ENCODE measurements around the gene KYNU. TPM values are rescaled to one million over a fixed set of nuclear protein-coding genes. Genes with fewer than 3 reads are reported as not detected.
A peak's percentile ranks its signal among the peaks of the same experiment; 100 is the strongest.

KYNU gene
- total RNA-seq, 2 donors from 2014 or later, result 0.34 to 1.1 TPM

GRCh38 chr2:142873831-142874287 lies 3.6 kb upstream of the KYNU start:
- no peak for DNase-seq (ENCODE audit: low spot score)
- intact Hi-C loops (cut with DNase I), result no loop called here
- no peaks in the 10 kb centered on the region for H3K36me3 ChIP-seq
- H3K27me3 ChIP-seq (replicated peaks; ENCODE audit: insufficient read depth), result no peaks in the 10 kb centered on the region
- H3K4me1 ChIP-seq (replicated peaks), result no peaks in the 10 kb centered on the region
- H3K27ac ChIP-seq, result peak overlapping the region; percentile 43 to 55
- no peak for TF ChIP-seq POLR2A (IDR thresholded peaks at IDR 0.05)
- no peak for TF ChIP-seq CTCF (IDR thresholded peaks at IDR 0.05)
- WGBS, result 95% methylated on average over 1 of the region's 1 CpG
- no peak overlapping the region for H3K4me3 ChIP-seq
- H3K9me3 ChIP-seq, result no peaks in the 10 kb centered on the region

DNA sequence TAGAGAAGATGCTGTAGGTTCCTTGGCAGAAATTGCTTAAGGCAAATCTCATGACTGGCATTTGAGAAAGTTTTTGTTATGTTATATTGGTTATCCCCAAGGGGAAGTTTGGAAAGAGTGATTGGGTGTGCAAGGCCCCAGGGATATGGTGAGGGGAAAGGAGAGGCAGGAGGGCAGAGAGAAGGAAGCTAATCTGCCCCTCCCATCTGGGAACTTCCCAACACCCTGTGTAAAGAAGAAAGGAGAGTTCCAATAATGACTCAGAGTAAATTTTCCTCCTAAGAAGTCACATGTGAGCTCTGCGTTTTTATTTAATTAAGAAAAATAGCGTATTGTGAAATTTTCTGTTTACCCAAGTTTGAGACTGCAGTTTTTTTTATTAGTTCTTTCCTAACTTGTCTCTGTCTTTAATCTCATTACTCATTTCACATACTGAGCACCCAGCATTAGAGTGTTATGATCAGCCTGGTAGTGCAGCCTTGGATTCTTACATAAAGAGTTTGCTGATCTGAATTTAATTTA lies 3.1 kb upstream of the KYNU start:
- Histone ChIP-seq H3K36me3 (no peaks in the 10 kb centered on the region), H3K4me3 (no peak overlapping the region), H3K27me3 (replicated peaks; ENCODE audit: insufficient read depth) (no peaks in the 10 kb centered on the region), H3K27ac (peak overlapping the region; percentile 43 to 55), H3K9me3 (no peaks in the 10 kb centered on the region), H3K4me1 (replicated peaks) (no peaks in the 10 kb centered on the region)
- TF ChIP-seq CTCF (IDR thresholded peaks at IDR 0.05) (no peak), POLR2AphosphoS5 (IDR thresholded peaks at IDR 0.05) (peak; percentile 95), POLR2A (IDR thresholded peaks at IDR 0.05) (no peak)
- DNase-seq (ENCODE audit: low spot score), result peak; percentile 88
- intact Hi-C loops (cut with DNase I), result no loop called here
- WGBS, result 20% methylated on average over 2 of the region's 2 CpGs

GRCh38 chr2:142875010-142875409 lies 2.5 kb upstream of the KYNU start:
- intact Hi-C loops (cut with DNase I), result no loop called here
- Histone ChIP-seq H3K9me3 (no peaks in the 10 kb centered on the region), H3K27me3 (replicated peaks; ENCODE audit: insufficient read depth) (no peaks in the 10 kb centered on the region), H3K36me3 (no peaks in the 10 kb centered on the region), H3K4me3 (no peak overlapping the region), H3K27ac (peak overlapping the region in 1 of 2 donors; percentile 44), H3K4me1 (replicated peaks) (no peaks in the 10 kb centered on the region)
- 92% methylated on average over 6 of the region's 6 CpGs for WGBS
- no peak for TF ChIP-seq POLR2AphosphoS5 (IDR thresholded peaks at IDR 0.05)
- TF ChIP-seq CTCF (IDR thresholded peaks at IDR 0.05), result no peak
- TF ChIP-seq POLR2A (IDR thresholded peaks at IDR 0.05), result no peak
- DNase-seq (ENCODE audit: low spot score), result no peak

DNA sequence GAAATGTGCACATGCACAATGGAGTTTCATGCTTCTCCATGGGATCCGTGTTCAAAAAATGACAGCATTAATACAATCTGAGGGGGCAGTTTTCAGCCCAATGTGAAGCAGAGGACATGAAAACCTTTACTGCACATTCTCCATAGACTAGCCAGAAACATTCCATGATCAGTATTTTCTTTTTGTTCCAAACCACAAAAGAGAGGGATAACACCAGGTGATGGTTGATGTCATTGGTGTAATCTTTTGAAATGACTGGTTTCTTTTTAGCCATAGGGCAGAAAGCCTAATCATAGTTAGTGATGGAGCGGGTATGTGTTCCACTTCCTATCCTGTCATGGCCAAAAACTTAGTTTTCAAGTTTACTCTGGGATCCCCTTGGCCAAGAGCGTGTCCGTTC lies 1.8 kb upstream of the KYNU start:
- TF ChIP-seq CTCF (IDR thresholded peaks at IDR 0.05) (no peak), POLR2A (IDR thresholded peaks at IDR 0.05) (no peak)
- DNase-seq (ENCODE audit: low spot score), result no peak
- no peaks in the 10 kb centered on the region for H3K4me1 ChIP-seq (replicated peaks)
- intact Hi-C loops (cut with DNase I), result no loop called here
- H3K27ac ChIP-seq, result no peak overlapping the region
- H3K4me3 ChIP-seq, result no peak overlapping the region
- no peaks in the 10 kb centered on the region for H3K27me3 ChIP-seq (replicated peaks; ENCODE audit: insufficient read depth)
- H3K9me3 ChIP-seq, result no peaks in the 10 kb centered on the region
- H3K36me3 ChIP-seq, result no peaks in the 10 kb centered on the region
- WGBS, result 95% methylated on average over 4 of the region's 4 CpGs

GRCh38 chr2:142876423-142876822 lies 1.0 kb upstream of the KYNU start:
- Histone ChIP-seq H3K27me3 (replicated peaks; ENCODE audit: insufficient read depth) (no peaks in the 10 kb centered on the region), H3K4me3 (no peak overlapping the region), H3K36me3 (no peaks in the 10 kb centered on the region), H3K9me3 (no peaks in the 10 kb centered on the region), H3K27ac (no peak overlapping the region), H3K4me1 (replicated peaks) (no peaks in the 10 kb centered on the region)
- DNase-seq (ENCODE audit: low spot score), result no peak
- intact Hi-C loops (cut with DNase I), result no loop called here
- 80% methylated on average over 2 of the region's 2 CpGs for WGBS
- TF ChIP-seq POLR2AphosphoS5 (IDR thresholded peaks at IDR 0.05), result no peak
- TF ChIP-seq CTCF (IDR thresholded peaks at IDR 0.05), result no peak
- TF ChIP-seq POLR2A (IDR thresholded peaks at IDR 0.05), result no peak
